ENCODE results near the gene KATNAL2. TPM values are rescaled to one million over a fixed set of nuclear protein-coding genes. Genes with fewer than 3 reads are reported as not detected.
"Not testable (repeated sequence)": the region's sequence is repeated elsewhere in the genome, so short reads cannot be mapped to it uniquely, and the experiment has no call there.

The KATNAL2 gene
- polyA plus RNA-seq, 5 donors = 5.4 to 8.5 (median 7.3) TPM

GRCh38 chr18:46939337-46939963 lies 22.0 kb downstream of the KATNAL2 start:
- no peak for DNase-seq

GRCh38 chr18:46939998-46940571 lies 22.7 kb downstream of the KATNAL2 start:
- DNase-seq = no peak

- DNase-seq = no peak
Measured at GRCh38 chr18:46942646-46943045, 25.2 kb downstream of the KATNAL2 start.

- DNase-seq = peak; percentile 68 to 79
Measured at GRCh38 chr18:46946656-46947282, 29.4 kb downstream of the KATNAL2 start.

- DNase-seq = no peak
Measured at GRCh38 chr18:46950064-46950656, 32.8 kb downstream of the KATNAL2 start.

- no peak for DNase-seq
Measured at GRCh38 chr18:46953195-46953594, 35.8 kb downstream of the KATNAL2 start.

- no peak for DNase-seq
Measured at GRCh38 chr18:46958209-46958608, 40.8 kb downstream of the KATNAL2 start.

GRCh38 chr18:46963656-46964578 lies 46.5 kb downstream of the KATNAL2 start:
- not testable (repeated sequence) for DNase-seq

- not testable (repeated sequence) for DNase-seq
Measured at GRCh38 chr18:46964579-46965293, 47.3 kb downstream of the KATNAL2 start.

- not testable (repeated sequence) for DNase-seq
Measured at GRCh38 chr18:46966266-46966665, 48.9 kb downstream of the KATNAL2 start.

- DNase-seq = not testable (repeated sequence)
Measured at GRCh38 chr18:46969551-46969950, 52.1 kb downstream of the KATNAL2 start.

GRCh38 chr18:47019870-47020269 lies 102.5 kb downstream of the KATNAL2 start:
- not testable (repeated sequence) for DNase-seq

GRCh38 chr18:47020757-47021156 lies 103.4 kb downstream of the KATNAL2 start:
- DNase-seq = not testable (repeated sequence)

GRCh38 chr18:47022821-47023220 lies 105.4 kb downstream of the KATNAL2 start:
- DNase-seq = not testable (repeated sequence)

- DNase-seq = not testable (repeated sequence)
Measured at GRCh38 chr18:47023769-47024465, 106.5 kb downstream of the KATNAL2 start.

- not testable (repeated sequence) for DNase-seq
Measured at GRCh38 chr18:47025557-47026174, 108.3 kb downstream of the KATNAL2 start.

- not testable (repeated sequence) for DNase-seq
Measured at GRCh38 chr18:47028738-47029137, 111.3 kb downstream of the KATNAL2 start.

GRCh38 chr18:47029684-47030353 lies 112.4 kb downstream of the KATNAL2 start:
- not testable (repeated sequence) for DNase-seq

- DNase-seq = not testable (repeated sequence)
Measured at GRCh38 chr18:47030887-47031286, 113.5 kb downstream of the KATNAL2 start.

Data from right lung (tissue), 5 donors.